ENCODE measurements around the gene BTBD18. TPM values are rescaled to one million over a fixed set of nuclear protein-coding genes. Genes with fewer than 3 reads are reported as not detected.

The BTBD18 gene
- total and polyA plus RNA-seq, 2 of the 13 experiments (the other 11 are each of a cell fraction or from before 2014, with no cell fraction given): not detected

DNA sequence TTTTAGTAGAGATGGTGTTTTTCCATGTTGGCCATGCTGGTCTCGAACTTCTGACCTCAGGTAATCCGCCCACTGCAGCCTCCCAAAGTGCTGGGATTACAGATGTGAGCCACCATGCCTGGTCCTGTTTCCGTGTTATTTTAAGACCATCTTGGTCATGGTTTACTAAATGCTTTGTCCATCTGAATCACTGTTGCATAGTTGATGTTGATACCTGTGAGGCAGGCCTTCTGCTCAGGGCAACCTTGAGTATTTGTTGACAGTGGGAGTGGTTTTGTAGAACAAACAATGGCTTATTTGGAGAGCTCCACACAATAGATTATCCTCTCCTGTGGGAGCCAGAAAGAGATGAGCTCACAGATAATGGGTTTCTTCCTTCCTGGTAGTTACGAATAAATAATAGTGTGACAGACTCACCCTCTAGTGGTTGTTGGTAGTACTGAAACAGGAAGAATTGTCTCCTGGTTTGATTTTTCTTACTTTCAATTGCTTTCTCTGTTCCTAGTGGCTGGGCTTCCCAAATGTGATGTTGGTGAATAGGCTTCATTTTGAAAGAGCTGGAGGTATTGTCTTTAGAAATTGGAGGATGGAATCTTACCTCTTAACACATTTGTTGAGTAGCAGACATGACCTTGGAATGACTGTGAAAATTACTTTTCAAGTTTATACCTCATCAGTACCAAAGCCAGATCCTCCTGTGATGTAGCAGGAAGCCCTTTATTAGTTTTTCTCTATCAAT is 49.0 kb upstream of the BTBD18 start (continued):
- TF ChIP-seq, protein P1, sequence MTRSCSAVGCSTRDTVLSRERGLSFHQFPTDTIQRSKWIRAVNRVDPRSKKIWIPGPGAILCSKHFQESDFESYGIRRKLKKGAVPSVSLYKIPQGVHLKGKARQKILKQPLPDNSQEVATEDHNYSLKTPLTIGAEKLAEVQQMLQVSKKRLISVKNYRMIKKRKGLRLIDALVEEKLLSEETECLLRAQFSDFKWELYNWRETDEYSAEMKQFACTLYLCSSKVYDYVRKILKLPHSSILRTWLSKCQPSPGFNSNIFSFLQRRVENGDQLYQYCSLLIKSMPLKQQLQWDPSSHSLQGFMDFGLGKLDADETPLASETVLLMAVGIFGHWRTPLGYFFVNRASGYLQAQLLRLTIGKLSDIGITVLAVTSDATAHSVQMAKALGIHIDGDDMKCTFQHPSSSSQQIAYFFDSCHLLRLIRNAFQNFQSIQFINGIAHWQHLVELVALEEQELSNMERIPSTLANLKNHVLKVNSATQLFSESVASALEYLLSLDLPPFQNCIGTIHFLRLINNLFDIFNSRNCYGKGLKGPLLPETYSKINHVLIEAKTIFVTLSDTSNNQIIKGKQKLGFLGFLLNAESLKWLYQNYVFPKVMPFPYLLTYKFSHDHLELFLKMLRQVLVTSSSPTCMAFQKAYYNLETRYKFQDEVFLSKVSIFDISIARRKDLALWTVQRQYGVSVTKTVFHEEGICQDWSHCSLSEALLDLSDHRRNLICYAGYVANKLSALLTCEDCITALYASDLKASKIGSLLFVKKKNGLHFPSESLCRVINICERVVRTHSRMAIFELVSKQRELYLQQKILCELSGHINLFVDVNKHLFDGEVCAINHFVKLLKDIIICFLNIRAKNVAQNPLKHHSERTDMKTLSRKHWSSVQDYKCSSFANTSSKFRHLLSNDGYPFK (CRISPR knock-in tag; IDR thresholded peaks at IDR 0.05; ENCODE audit: borderline replicate concordance): no peak
- TF ChIP-seq, protein P2, sequence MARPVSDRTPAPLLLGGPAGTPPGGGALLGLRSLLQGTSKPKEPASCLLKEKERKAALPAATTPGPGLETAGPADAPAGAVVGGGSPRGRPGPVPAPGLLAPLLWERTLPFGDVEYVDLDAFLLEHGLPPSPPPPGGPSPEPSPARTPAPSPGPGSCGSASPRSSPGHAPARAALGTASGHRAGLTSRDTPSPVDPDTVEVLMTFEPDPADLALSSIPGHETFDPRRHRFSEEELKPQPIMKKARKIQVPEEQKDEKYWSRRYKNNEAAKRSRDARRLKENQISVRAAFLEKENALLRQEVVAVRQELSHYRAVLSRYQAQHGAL (CRISPR knock-in tag; IDR thresholded peaks at IDR 0.05; ENCODE audit: not compliant biosample characterization): no peak
- TF ChIP-seq, protein P3, sequence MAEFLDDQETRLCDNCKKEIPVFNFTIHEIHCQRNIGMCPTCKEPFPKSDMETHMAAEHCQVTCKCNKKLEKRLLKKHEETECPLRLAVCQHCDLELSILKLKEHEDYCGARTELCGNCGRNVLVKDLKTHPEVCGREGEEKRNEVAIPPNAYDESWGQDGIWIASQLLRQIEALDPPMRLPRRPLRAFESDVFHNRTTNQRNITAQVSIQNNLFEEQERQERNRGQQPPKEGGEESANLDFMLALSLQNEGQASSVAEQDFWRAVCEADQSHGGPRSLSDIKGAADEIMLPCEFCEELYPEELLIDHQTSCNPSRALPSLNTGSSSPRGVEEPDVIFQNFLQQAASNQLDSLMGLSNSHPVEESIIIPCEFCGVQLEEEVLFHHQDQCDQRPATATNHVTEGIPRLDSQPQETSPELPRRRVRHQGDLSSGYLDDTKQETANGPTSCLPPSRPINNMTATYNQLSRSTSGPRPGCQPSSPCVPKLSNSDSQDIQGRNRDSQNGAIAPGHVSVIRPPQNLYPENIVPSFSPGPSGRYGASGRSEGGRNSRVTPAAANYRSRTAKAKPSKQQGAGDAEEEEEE (CRISPR knock-in tag; IDR thresholded peaks at IDR 0.05; ENCODE audit: borderline replicate concordance): no peak
- no peak for TF ChIP-seq KLF12 (CRISPR knock-in tag; IDR thresholded peaks at IDR 0.05; ENCODE audit: borderline replicate concordance)
- no peak for TF ChIP-seq SAFB2 (CRISPR knock-in tag; IDR thresholded peaks at IDR 0.05; ENCODE audit: borderline replicate concordance, low read depth)
- no peak for TF ChIP-seq ZNF350 (CRISPR knock-in tag; IDR thresholded peaks at IDR 0.05; ENCODE audit: borderline replicate concordance, low read depth)
- TF ChIP-seq PHF5A (CRISPR knock-in tag; IDR thresholded peaks at IDR 0.05; ENCODE audit: low read depth, unreplicated experiment): no peak
- no peak for TF ChIP-seq ZNF775 (CRISPR knock-in tag; IDR thresholded peaks at IDR 0.05; ENCODE audit: borderline replicate concordance)
- no peak for TF ChIP-seq ZFP62 (CRISPR knock-in tag; IDR thresholded peaks at IDR 0.05)
- TF ChIP-seq SUZ12 (IDR thresholded peaks at IDR 0.05; ENCODE audit: low read depth, low read length): no peak
- TF ChIP-seq, protein P4, sequence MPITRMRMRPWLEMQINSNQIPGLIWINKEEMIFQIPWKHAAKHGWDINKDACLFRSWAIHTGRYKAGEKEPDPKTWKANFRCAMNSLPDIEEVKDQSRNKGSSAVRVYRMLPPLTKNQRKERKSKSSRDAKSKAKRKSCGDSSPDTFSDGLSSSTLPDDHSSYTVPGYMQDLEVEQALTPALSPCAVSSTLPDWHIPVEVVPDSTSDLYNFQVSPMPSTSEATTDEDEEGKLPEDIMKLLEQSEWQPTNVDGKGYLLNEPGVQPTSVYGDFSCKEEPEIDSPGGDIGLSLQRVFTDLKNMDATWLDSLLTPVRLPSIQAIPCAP (CRISPR knock-in tag; IDR thresholded peaks at IDR 0.05; ENCODE audit: low read depth): no peak
- TF ChIP-seq, protein P5, sequence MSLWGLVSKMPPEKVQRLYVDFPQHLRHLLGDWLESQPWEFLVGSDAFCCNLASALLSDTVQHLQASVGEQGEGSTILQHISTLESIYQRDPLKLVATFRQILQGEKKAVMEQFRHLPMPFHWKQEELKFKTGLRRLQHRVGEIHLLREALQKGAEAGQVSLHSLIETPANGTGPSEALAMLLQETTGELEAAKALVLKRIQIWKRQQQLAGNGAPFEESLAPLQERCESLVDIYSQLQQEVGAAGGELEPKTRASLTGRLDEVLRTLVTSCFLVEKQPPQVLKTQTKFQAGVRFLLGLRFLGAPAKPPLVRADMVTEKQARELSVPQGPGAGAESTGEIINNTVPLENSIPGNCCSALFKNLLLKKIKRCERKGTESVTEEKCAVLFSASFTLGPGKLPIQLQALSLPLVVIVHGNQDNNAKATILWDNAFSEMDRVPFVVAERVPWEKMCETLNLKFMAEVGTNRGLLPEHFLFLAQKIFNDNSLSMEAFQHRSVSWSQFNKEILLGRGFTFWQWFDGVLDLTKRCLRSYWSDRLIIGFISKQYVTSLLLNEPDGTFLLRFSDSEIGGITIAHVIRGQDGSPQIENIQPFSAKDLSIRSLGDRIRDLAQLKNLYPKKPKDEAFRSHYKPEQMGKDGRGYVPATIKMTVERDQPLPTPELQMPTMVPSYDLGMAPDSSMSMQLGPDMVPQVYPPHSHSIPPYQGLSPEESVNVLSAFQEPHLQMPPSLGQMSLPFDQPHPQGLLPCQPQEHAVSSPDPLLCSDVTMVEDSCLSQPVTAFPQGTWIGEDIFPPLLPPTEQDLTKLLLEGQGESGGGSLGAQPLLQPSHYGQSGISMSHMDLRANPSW (CRISPR knock-in tag; IDR thresholded peaks at IDR 0.05; ENCODE audit: borderline replicate concordance): no peak
- TF ChIP-seq NFATC3 (CRISPR knock-in tag; IDR thresholded peaks at IDR 0.05): no peak
- TF ChIP-seq, protein P6, sequence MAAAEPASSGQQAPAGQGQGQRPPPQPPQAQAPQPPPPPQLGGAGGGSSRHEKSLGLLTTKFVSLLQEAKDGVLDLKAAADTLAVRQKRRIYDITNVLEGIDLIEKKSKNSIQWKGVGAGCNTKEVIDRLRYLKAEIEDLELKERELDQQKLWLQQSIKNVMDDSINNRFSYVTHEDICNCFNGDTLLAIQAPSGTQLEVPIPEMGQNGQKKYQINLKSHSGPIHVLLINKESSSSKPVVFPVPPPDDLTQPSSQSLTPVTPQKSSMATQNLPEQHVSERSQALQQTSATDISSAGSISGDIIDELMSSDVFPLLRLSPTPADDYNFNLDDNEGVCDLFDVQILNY (CRISPR knock-in tag; conservative IDR thresholded peaks at IDR 0.05): no peak
- TF ChIP-seq POLR2AphosphoS5 (IDR thresholded peaks at IDR 0.05; ENCODE audit: low read depth, low read length): no peak
- TF ChIP-seq MEF2D (CRISPR knock-in tag; IDR thresholded peaks at IDR 0.05): peak; percentile 79; the same call in 1 of the 2 replicates
- TF ChIP-seq ZNF749 (CRISPR knock-in tag; IDR thresholded peaks at IDR 0.05; ENCODE audit: borderline replicate concordance): no peak; the same call in 1 of the 2 replicates
- no peak for TF ChIP-seq BORCS8-MEF2B (CRISPR knock-in tag; IDR thresholded peaks at IDR 0.05)

Data from HepG2 (cell line).